Dedifferentiated amniotic fluid mesenchymal stem cell (primary cell): Measurements from ENCODE around the gene SPATA24.
A peak's percentile ranks its signal among the peaks of the same experiment; 100 is the strongest.
"Not testable (repeated sequence)": the region's sequence is repeated elsewhere in the genome, so short reads cannot be mapped to it uniquely, and the experiment has no call there.

Experiments
- DNase-seq: peaks from one replicate; pipeline ENCODE4 v3.0.0-alpha.2; 2016; ENCODE audit errors: extremely low spot score

SPATA24 gene

GRCh38 chr5:139382807-139383206 lies 21.1 kb downstream of the SPATA24 start:
- DNase-seq, result no peak

- DNase-seq, result no peak
These were observed 21.8 kb downstream of the SPATA24 start for GRCh38 chr5:139381837-139382761.

GRCh38 chr5:139379626-139380449 lies 24.1 kb downstream of the SPATA24 start:
- no peak for DNase-seq

GRCh38 chr5:139378941-139379361 lies 24.9 kb downstream of the SPATA24 start:
- DNase-seq, result no peak

- no peak for DNase-seq
These were observed 25.6 kb downstream of the SPATA24 start for GRCh38 chr5:139378101-139378825.

- no peak for DNase-seq
These were observed 26.7 kb downstream of the SPATA24 start for GRCh38 chr5:139377226-139377625.

GRCh38 chr5:139376364-139376763 lies 27.5 kb downstream of the SPATA24 start:
- no peak for DNase-seq

GRCh38 chr5:139374909-139375308 lies 29.0 kb downstream of the SPATA24 start:
- no peak for DNase-seq

- no peak for DNase-seq
These were observed 32.1 kb downstream of the SPATA24 start for GRCh38 chr5:139371482-139372435.

- DNase-seq, result peak; percentile 91
These were observed 34.7 kb downstream of the SPATA24 start for GRCh38 chr5:139369181-139369580.

GRCh38 chr5:139368613-139369012 lies 35.3 kb downstream of the SPATA24 start:
- no peak for DNase-seq

GRCh38 chr5:139364466-139364865 lies 39.4 kb downstream of the SPATA24 start:
- no peak for DNase-seq

- no peak for DNase-seq
These were observed 40.0 kb downstream of the SPATA24 start for GRCh38 chr5:139363937-139364336.

GRCh38 chr5:139361835-139362429 lies 42.0 kb downstream of the SPATA24 start:
- DNase-seq, result no peak

- no peak for DNase-seq
These were observed 43.5 kb downstream of the SPATA24 start for GRCh38 chr5:139360384-139360783.

GRCh38 chr5:139358064-139358463 lies 45.8 kb downstream of the SPATA24 start:
- DNase-seq, result no peak

GRCh38 chr5:139355900-139356299 lies 48.0 kb downstream of the SPATA24 start:
- DNase-seq, result not testable (repeated sequence)

GRCh38 chr5:139354186-139354585 lies 49.7 kb downstream of the SPATA24 start:
- DNase-seq, result no peak

- DNase-seq, result not testable (repeated sequence)
These were observed 56.0 kb downstream of the SPATA24 start for GRCh38 chr5:139347863-139348262.
